ENCODE results near the gene FUT7.

FUT7 gene

DNA sequence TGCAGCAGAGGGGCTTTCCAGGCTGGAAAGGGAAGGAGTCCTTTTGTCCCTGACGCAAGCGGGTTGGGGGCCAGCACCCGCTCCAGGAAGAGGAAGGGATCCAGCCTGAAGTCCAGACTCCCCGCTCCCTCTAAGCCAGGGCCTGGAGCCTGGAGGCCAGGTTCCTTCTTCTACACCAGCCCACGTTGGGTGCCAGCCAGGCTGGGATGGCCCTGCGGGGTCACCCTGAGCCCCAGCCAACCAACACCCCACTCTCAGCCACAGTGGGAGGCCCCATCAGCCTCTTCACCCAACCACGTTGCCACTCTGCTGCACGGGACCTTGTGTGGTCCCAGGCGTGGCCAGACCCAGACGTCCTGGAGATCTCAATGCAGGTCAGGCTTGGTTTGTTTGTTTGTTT is 970 bp upstream of the FUT7 start:
- peak; percentile 38 for DNase-seq (ENCODE audit: low spot score)

DNA sequence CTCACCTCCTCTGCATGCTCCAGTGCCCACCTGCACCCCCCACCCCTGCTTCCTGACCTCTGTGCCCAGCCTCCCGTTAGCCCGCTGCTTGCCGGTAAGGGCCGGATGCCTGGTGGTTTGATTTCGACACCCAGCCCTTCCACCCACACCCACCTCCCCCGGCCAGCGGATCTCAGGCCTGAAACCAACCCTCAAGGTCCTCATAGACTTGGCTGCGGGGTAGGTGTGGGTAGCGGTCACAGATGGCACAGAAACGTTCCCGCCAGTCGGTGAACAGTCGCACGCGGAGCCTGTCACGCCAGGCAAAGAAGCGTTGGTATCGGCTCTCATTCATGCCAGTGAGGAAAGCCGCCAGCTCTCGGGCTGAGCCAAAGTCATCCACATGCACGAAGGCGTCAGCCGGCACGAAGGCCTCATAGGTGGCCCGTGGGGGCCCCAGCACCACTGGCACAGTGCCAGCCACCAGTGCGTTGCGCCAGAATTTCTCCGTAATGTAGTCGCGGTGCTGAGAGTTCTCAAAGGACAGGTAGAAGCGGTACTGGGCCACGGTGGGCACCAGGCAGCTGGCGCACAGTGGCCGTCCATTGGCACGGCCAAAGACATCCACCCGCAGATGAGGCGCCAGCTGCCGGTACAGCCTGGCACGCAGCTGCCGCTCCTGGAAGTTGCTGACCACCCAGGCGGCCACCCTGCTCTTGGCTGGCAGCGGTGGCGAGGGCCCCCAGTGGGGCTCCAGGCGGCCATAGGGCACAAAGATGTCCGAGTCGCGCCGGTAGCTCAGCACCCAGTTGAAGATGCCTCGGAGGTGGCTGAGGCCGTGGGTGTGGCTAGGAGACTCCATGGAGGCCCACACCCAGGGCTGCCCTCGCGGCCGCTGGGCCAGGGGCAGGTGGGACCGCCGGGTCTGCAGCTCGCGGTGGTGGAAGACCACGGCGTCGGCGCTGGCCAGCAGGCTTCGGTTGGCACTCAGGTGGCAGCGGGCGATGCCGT is 1.1 kb downstream of the FUT7 start:
- DNase-seq (ENCODE audit: low spot score): no peak

- DNase-seq (ENCODE audit: low spot score): no peak
These were observed 1.9 kb downstream of the FUT7 start for GRCh38 chr9:137030006-137030405.

- peak; percentile 81 for DNase-seq (ENCODE audit: low spot score)
These were observed 2.6 kb downstream of the FUT7 start for GRCh38 chr9:137029058-137029936.

DNA sequence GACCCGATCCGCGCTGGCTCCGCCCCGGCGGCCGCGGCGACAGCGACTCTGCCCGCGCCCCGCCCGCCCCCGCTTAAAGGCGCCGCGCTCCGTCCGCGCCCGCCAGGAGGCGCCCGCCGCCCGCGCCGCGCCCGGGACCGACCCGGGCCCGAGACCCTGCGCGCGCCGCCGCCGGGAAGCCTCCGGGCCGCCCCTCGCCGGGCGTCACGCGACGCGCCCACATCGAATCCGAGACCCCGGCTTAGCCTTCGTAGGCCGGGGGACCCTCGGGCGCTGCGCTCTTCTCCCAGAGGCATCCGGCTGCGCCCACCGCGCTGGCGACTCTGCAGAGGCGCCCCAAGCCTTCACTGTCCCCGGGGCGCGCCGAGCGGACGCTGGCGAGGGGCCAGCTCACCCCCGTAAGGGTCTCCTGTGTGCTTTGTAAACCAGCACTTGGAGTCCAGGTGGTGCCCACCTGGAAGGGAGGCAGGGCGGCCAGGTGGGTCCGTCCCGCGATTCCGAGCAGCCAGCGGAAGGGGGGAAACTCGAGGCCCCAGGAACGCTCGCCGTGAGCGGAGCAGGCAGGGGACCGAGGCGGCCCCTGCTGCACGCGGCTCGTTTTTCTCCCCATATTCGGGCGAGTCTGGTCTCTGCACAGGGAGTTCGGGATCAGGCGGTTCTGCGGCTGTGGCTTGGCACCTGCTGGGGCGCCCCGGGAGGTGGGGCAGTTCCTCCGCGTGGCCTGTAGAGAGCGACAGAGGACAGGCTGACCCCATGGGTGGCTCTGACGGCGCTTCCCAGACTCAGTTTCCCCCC is 3.4 kb downstream of the FUT7 start:
- peak; percentile 72 for DNase-seq (ENCODE audit: low spot score)

DNA sequence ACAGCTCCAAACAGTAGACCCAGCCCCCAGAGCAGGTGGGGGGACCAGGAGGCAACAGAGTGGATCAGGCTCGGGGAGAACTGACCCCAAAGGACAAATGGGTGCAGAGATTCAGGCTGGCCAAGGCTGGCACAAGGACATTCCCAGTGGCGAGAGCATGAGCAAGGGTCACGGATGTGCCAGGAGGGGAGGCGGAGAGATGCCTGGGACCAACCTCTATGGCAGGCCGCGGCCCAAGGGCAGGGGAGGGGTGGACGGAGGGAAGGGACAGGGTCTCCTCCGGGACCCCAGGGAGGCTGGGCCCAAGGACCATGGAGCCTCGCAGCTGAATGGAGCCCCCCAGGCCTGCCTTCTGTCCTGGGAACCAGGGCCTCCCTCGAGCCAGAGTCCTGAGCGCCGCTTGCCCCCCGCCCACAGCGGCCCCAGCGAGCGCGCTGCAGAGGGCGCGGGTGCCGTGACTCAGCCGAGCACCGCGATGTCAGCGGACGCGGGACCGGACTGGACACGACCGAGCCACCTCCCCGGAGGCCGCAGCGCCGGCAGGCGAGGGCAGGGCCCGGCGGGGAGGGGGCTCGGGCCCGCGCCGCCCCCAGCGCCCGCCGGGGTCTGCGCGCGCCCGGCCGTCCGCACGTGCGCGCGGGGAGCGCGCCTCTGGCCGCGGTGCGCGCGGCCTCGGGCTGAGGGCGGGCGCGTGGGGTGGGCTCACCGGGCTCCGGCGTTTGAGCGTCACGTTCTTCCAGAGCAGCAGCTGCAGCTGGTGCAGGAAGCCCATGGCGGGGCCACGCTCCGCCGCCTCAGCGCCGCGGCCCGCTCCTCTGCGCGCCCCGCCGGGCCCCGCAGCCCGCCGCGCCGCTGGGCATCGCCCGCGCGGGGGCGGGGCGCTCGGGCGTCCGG is 4.3 kb downstream of the FUT7 start, which contains the start of gene ABCA2:
TSS of gene ABCA2 (minus strand) at position 869 of the 894 bp plus-strand sequence. CDS start at position 772, 97 bp downstream.
- no peak for DNase-seq (ENCODE audit: low spot score)

GRCh38 chr9:137026828-137027227 is 5.1 kb downstream of the FUT7 start:
- no peak for DNase-seq (ENCODE audit: low spot score)

GRCh38 chr9:137026384-137026783 is 5.5 kb downstream of the FUT7 start:
- no peak for DNase-seq (ENCODE audit: low spot score)

DNA sequence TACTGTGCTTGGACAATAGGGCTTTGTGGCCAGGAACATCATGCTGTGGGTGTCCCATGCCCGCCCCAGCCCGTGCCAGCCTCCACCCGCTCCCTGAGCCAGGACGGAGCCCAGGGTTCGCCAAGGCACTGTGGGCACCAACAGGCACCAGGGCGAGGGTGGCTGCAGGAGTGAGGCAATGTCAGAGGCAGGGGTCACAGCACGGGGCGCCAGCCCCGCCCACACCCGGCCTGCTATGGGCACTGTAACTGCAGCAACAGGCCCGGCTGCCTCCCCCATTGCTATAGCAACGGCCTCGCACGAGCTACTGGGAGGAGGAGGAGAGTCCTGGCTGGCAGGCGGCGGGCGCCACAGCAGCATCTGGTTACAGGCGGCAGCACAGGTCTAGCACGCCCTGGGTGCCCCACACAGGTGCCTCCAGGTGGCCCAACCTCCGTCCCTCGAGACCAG is 6.3 kb downstream of the FUT7 start:
- DNase-seq (ENCODE audit: low spot score): peak; percentile 42

DNA sequence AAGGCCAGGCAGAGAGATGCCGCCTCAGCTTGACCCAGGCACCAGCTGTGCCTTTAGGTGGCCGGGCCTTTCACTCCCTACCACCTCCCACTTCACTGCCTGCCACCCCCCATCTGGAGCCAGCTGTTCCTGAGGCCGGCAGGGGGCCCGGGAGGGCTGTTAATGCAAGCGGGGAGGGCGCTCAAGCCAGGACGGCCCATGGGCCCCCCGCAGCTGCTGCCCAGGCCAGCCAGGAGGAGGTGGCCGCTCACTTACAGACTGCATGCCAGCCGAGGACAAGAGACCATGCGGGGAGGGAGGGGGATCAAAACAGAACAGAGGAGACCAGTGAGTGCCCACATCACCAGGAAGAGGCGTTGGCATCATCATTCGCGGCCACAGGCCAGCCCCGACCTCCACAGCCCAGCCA is 8.3 kb downstream of the FUT7 start:
- DNase-seq (ENCODE audit: low spot score): no peak

DNA sequence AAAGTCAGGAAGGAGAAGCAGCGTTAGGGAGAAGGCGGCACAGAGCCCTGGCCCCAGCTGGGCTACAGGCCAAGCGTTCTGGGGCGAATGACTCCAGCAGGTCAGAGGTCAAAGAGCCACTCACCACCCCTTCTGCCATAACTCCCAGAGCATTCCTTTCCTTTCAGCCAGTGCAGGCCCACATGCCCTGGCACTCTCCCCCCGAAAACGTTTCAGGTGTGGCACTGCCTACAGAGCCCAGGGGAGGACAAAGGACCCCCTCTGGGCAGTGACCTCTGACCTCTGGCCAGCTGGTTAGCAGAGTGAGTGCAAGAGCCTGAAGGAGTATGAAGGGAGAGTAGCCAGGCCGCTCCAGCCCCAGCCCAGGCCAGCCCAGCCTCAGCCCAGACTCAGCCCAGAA is 8.7 kb downstream of the FUT7 start:
- no peak for DNase-seq (ENCODE audit: low spot score)

- DNase-seq (ENCODE audit: low spot score): no peak
These were observed 9.3 kb downstream of the FUT7 start for GRCh38 chr9:137022662-137023008.

- DNase-seq (ENCODE audit: low spot score): peak; percentile 85
These were observed 9.8 kb downstream of the FUT7 start for GRCh38 chr9:137021979-137022661.

- no peak for DNase-seq (ENCODE audit: low spot score)
These were observed 10.3 kb downstream of the FUT7 start for GRCh38 chr9:137021568-137021978.

DNA sequence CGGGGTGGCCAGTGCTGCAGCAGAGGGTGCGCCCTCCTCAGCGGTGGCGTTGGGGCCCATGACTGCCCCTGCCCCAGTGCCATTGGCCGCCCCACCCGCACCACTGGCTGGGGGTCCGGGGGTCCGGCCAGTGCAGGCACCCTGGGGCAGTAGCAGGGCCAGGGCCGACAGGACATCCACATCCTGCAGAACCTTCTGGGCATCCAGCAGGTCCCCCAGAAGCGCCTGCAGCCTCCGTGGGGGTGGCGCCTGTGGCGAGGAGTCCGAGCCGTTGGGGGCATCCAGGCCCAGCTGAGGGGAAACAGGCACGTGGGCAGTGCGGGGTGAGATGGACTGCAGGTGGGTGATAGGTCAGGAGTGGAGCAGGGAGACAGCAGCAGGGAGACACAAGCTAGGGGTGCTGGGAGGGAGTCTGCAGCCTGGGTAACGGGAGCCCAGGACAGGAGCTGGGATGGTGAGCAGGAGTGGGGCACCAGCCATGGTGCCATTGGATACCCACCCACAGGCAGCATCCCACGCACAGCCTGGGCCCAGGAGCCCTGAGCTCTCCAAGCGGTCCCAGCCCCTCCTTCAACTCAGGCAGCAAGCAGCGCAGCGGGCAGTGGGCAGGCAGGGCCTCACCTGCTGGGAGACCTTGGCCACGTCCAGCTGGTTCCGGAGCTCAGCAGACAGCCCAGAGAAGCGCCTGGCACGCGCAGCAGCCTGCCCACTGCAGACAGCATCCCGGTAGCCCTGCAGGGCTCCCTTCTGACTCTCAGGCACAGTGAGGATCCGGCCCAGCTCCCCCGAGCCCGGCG is 10.9 kb downstream of the FUT7 start:
- no peak for DNase-seq (ENCODE audit: low spot score)

- DNase-seq (ENCODE audit: low spot score): no peak
These were observed 11.8 kb downstream of the FUT7 start for GRCh38 chr9:137019891-137020683.

DNA sequence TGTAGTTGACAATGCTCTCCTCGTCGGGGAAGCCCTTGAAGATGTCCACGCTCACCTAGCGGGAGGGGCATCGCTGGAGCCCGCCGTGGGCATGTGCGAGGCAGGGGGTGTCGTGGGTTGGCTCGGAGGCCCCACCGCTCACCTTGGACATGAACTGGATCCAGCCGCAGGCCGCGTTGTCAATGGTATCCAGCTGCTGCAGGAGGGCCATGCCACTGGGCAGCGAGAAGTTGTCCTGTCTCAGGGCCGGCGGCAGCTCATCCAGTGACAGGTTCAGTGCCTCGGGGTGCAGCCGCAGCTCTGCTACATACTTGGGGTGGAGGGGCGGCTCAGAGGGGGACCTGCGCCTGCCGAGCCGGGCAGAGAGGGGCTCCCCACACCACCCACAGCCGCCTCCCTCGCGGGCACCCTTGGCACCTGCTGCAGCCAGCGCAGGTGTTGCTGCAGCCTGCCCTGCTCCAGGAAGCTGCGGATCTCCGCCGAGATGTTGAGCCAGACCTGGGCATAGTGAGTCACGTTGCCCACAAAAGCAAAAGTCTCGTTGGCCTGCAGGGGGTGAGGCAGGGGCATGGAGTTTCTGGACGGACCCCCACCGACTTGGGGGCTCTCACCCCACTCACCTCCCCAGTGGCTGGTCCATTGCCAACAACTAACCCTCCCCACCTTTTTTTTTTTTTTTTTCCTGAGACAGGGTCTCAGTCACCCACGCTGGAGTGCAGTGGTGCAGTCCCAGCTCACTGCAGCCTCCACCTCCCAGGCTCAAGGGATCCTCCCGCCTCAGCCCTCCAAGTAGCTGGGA is 12.9 kb downstream of the FUT7 start:
- no peak for DNase-seq (ENCODE audit: low spot score)

Data from NAMALWA (cell line).